Non-pigmented ciliary epithelial cell (primary cell): ENCODE results near the gene FBLN7.
"Not testable (repeated sequence)": the region's sequence is repeated elsewhere in the genome, so short reads cannot be mapped to it uniquely, and the experiment has no call there.

Source experiments
- DNase-seq: peaks from one replicate; pipeline ENCODE4 v3.0.0-alpha.2; 2010; ENCODE audit warnings: low read depth

Gene FBLN7

DNA sequence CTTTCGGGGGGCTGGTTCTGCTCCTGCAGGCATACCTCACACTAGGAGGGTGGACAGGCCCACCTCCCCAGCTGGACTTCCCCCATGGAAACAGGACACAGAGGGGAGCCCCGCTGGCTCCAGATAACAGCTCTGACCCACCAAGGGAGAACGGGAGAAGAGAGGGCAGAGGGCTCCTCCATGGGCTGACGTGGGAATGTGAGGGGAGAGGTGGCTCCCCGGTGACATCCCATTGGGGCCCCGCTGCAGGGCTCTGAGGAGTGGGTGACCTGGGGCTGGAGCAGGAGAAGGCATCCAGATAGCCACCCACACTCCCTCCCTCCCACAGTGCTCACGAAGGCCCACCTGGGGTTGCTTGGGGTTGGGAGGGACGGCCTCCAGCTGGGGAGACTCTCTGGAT is 45.9 kb downstream of the FBLN7 start:
- no peak for DNase-seq

DNA sequence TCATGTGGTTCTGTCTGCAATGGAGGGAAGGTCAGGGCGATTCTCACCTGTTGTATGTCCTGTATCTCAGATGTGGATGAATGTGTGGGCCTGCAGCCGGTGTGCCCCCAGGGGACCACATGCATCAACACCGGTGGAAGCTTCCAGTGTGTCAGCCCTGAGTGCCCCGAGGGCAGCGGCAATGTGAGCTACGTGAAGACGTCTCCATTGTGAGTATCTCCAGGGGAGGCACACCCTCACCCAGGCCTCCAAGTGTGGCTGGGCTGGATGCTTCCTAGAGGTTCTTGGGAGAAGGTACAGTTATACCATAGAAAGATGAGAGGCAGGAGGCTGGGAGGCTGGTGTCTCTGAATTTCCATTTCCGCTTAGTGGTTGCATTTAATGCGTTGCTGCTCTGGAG is 46.9 kb downstream of the FBLN7 start:
- no peak for DNase-seq

DNA sequence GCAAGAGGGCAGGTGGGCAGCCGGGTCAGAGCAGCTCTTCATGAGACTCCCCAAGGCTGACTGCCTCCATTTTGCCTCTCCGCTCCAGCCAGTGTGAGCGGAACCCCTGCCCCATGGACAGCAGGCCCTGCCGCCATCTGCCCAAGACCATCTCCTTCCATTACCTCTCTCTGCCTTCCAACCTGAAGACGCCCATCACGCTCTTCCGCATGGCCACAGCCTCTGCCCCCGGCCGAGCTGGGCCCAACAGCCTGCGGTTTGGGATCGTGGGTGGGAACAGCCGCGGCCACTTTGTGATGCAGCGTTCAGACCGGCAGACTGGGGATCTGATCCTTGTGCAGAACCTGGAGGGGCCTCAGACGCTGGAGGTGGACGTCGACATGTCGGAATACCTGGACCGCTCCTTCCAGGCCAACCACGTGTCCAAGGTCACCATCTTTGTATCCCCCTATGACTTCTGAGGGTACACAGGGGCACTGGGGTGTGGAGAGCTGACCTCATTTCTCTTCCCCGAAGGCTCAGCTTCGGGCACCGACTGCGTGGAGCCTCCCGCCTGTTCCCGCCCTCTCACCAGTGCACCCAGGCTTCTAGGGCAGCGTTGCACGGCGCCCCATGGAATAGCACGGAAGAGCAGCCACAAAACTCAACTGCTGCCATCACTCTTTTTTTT is 49.0 kb downstream of the FBLN7 start:
- no peak for DNase-seq

DNA sequence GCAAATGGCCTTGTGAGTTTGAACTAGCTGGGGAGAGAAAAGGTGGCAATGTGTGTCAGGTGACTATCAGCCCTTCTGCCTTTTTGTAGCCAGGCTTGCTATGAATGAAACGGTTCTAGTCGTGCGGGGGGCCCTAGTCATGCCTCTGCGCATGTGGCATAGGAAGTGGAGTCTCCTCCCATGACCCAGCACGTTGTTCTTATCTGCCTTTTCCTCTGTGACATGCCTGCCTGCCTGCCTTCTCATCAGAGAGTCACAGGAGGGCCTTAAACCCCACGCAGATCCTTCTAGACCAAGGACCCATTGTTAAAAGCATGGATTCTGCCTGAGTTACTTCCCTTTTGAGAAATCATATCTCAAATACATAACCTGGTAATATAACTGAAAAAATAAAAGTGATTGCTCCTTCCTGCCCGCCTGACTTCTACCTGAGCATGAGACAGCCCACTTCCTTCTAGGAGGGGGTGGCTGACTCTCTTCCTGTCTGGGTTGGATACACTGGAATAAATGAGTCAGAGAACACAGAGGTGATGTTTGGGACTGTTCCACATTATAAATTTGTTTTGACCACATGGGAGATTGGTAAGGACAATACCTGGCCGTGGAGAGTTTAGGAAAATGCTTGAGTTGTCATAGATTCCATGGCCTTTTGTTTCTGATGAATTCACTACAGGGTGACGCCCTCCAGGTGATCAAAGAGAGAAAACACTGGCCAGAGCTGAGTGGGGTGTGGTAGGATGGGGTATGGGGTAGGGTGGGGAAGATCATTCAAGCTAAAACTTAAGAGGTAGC is 49.8 kb downstream of the FBLN7 start:
- no peak for DNase-seq

DNA sequence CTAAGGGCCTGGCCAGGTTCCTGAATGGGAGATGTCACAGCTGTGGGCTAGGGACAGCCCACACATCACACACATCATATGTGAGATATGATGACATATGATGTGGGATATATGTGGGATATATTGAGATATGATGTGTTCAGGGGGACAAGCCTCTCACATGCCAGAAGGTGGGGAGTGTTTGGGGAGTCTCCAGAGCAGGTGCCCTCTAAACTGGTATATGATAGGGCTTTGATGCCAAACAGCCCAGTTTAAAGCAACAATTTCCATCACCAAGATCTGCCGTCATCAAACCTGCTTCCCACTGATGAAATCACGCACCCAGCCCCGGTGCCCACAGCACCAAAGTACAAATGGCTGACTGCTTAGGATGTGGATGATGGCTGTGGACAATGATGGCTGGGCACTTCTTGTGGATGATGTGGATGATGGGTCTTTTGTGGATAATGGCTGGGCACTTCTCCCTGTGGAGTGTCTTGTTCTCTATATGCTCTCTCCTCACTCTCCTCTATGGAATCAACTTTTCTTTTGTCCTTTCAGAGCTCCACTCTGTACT is 50.9 kb downstream of the FBLN7 start:
- no peak for DNase-seq

GRCh38 chr2:112194028-112194427 is 55.8 kb downstream of the FBLN7 start:
- no peak for DNase-seq

DNA sequence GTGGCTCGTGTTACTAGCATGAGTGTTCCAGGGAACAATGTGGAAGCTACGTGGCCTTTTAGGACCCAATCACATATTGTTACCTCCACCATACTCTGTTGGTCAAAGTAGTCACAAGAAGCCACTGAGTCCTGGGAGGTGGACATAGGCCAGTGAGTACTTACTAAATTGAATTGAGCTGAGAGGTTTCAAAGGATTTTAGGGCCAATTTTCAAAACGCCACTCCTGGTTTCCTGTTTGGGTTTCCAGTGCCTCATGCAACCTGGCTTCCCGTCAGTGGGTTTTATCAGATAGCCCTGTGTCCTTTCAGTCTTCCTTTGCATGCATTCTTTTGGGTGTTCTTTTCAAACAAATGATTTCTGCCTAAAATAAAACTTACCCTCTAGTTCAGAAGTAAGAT is 56.3 kb downstream of the FBLN7 start:
- no peak for DNase-seq

- no peak for DNase-seq
Observed at GRCh38 chr2:112195167-112195766, 57.1 kb downstream of the FBLN7 start.

DNA sequence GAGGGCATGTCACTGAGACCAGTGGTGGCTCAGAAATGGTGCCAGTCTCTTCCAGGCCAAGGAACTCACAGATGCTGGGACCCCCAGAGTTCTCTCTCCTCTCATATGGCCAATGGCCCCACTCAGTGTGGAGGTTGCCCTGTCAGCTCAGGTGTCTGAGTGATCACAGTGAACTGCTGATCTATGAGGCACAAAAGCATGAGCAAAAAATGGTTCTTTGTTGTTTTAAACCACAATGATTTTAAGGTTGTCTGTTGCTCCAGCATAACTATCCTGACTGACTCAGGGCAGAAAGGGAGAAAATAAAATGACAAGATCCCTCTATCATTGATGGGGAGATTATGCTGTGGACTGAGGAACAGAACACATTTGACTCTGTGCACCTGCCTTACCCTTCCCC is 57.8 kb downstream of the FBLN7 start:
- DNase-seq: no peak

DNA sequence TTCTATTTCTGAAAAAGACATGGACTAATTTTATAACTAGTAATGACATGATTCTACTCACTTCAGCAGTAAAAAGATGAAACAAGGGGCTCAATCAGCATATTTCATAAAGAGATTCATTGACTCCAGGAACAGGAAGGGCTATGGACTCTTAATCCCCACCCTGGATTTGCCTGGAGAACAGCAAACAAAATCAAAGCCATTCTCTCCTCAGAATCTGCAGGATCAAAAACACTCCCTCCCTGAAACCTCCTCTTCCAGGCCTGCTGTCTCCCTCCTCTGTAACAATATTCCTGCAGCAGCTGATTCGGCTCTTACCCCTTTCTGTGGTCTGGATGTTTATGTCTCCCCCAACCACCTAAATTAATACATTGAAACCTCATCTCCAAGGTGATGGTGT is 59.7 kb downstream of the FBLN7 start:
- DNase-seq: no peak

DNA sequence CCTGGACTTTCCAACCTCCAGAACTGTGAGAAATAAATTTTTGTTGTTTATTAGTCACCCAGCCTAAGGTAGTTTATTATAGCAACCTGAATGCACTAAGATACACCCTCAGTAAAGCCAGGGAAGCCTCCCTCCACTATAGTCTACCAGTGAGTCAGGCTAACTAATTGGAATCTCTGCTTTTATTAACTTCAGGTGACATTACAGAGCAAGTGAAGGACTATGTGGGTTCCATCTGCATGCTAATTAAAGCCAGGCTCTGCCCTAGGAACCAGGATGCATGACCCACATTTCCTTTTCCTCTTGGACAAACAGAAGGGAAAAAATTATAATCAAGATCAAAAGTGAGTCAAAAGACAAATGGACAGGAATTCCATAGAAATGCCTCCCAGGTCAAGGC is 60.6 kb downstream of the FBLN7 start:
- no peak for DNase-seq

DNA sequence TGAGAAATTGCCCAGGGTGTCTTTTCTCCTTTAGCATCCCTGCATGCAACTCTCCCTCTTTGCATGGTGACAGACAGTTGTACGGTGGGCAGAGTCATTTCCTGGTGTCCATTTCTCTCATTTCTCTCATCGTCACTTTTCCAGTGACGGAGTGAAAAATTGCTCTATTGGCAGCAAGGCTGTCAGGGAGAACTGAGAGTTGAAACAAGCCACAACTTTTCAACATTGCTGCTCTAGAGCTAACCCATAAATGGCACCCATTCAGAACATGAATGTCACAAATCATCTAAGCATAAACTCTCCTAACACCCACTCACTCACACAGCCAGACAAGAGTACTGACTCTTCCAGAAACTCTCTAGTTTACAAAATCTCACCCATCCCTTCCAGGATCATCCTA is 61.0 kb downstream of the FBLN7 start:
- DNase-seq: no peak

GRCh38 chr2:112201696-112202430 is 63.7 kb downstream of the FBLN7 start:
- DNase-seq: no peak

GRCh38 chr2:112204411-112204810 is 66.2 kb downstream of the FBLN7 start:
- DNase-seq: no peak

DNA sequence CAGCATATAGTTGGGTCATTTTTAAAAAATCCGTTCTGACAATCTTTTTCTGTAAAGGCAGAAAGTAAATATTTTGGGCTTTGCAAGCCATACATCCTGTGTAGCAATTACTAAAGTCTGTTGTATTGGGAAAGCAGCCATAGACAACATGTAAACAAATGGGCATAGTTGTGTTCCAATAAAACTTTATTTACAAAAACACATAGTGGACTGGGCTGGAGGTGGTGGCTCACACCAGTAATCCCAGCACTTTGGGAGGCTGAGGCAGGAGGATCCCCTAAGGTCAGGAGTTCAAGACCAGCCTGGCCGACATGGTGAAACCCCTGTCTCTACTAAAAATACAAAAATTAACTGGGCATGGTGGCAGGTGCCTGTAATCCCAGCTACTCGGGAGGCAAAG is 69.7 kb downstream of the FBLN7 start:
- not testable (repeated sequence) for DNase-seq

DNA sequence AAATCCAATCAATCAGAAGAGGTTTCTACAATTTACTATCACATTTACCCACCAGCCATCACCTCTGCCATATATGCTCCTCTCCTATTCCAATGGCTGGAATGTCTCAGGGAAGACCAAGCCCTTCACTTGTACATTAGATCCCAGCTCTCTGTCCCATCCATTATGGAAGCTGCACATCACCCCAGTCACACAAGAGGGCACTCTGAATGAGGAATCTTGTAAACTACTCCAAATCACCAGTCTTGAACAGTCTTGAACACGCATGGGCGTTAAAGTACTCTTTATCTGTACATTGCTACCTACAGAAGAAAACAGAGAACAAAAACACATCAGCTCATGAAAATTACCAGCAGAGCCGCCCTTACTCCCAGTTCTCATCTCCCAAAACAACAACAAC is 78.0 kb downstream of the FBLN7 start:
- no peak for DNase-seq

- DNase-seq: no peak
Observed at GRCh38 chr2:112217854-112218253, 79.7 kb downstream of the FBLN7 start.

DNA sequence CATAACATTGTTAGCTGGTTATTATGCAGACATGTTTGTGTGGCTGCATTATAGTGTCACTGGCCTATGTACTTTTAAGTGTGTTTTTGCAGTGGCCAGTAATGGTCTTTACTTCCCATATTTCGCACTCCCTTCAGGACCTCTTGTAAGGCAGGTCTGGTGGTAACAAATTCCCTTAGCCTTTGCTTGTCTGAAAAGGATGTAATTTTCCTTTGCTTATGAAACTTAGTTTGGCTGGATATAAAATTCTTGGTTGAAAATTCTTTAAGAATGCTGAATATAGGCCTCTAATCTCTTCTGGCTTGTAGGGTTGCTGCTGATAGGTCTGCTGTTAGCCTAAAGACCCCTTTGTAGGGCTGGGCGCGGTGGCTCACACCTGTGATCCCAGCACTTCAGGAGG is 82.0 kb downstream of the FBLN7 start:
- DNase-seq: no peak

GRCh38 chr2:112220831-112221230 is 82.6 kb downstream of the FBLN7 start:
- no peak for DNase-seq

- DNase-seq: no peak
Observed at GRCh38 chr2:112229348-112229747, 91.2 kb downstream of the FBLN7 start.

GRCh38 chr2:112230371-112230770 is 92.2 kb downstream of the FBLN7 start:
- DNase-seq: no peak
